RWPE1 (cell line): ENCODE results near the gene KLHDC8A.

Experiments used
- CTCF ChIA-PET: fragments of 350-600 bp; sonication (Branson Sonifier 250); formaldehyde crosslinking; extraction: SDS; loops from one replicate; lab custom pipeline; 2021; lab: Yijun Ruan, JAX
- POLR2A ChIA-PET: fragments of 400-600 bp; formaldehyde crosslinking; extraction: SDS; loops from one replicate; lab custom pipeline; 2020; ENCODE audit warnings: antibody characterized with exemption; ENCODE audit not compliant: low non-redundant PET; lab: Yijun Ruan, JAX
- DNase-seq: peaks from one replicate; pipeline ENCODE4 v3.0.0; 2012; ENCODE audit warnings: low spot score
- H3K27ac ChIP-seq: fragments of 450-650 bp; 2 replicates; pipeline ENCODE4 v1.5.1; 2017
- TF ChIP-seq, protein P1 (sequence below): fragments of 450-650 bp; conservative IDR thresholded peaks from 2 replicates; pipeline ENCODE4 v1.5.1; 2017; ENCODE audit warnings: low read depth, mild to moderate bottlenecking

The KLHDC8A gene

GRCh38 chr1:205346956-205347574, 9.7 kb downstream of the KLHDC8A start:
- TF ChIP-seq, protein P1, sequence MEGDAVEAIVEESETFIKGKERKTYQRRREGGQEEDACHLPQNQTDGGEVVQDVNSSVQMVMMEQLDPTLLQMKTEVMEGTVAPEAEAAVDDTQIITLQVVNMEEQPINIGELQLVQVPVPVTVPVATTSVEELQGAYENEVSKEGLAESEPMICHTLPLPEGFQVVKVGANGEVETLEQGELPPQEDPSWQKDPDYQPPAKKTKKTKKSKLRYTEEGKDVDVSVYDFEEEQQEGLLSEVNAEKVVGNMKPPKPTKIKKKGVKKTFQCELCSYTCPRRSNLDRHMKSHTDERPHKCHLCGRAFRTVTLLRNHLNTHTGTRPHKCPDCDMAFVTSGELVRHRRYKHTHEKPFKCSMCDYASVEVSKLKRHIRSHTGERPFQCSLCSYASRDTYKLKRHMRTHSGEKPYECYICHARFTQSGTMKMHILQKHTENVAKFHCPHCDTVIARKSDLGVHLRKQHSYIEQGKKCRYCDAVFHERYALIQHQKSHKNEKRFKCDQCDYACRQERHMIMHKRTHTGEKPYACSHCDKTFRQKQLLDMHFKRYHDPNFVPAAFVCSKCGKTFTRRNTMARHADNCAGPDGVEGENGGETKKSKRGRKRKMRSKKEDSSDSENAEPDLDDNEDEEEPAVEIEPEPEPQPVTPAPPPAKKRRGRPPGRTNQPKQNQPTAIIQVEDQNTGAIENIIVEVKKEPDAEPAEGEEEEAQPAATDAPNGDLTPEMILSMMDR: no peak
- ChIA-PET POLR2A (interaction anchor here (0.7 kb wide), 1 partner anchor 28 kb away, joined by 3 read pairs; no protein-coding TSS in a partner anchor), CTCF (interaction anchor here (1.7 to 4.6 kb wide), 3 partner anchors 11 to 139 kb away, joined by 6 to 40 read pairs (median 27); no protein-coding TSS in a partner anchor)
- peak; percentile 30 for DNase-seq
- no peak overlapping the region for H3K27ac ChIP-seq

GRCh38 chr1:205345761-205346160, 11.0 kb downstream of the KLHDC8A start:
- H3K27ac ChIP-seq: no peak overlapping the region
- TF ChIP-seq, protein P1: no peak
- POLR2A ChIA-PET: no interaction called here
- DNase-seq: no peak
- CTCF ChIA-PET: interaction anchor here (0.6 to 1.7 kb wide), 2 partner anchors 10 to 659 kb away, joined by 3 to 6 read pairs; no protein-coding TSS in a partner anchor

- CTCF ChIA-PET: interaction anchor here (0.5 to 1.6 kb wide), 6 partner anchors 8 to 779 kb away, joined by 3 to 6 read pairs (median 3); no protein-coding TSS in a partner anchor
- POLR2A ChIA-PET: interaction anchor here (0.6 kb wide), 1 partner anchor 360 kb away, joined by 5 read pairs; no protein-coding TSS in a partner anchor
- no peak overlapping the region for H3K27ac ChIP-seq
- TF ChIP-seq, protein P1: no peak
- no peak for DNase-seq
Observed at GRCh38 chr1:205344066-205344928, 12.4 kb downstream of the KLHDC8A start.

- ChIA-PET POLR2A (no interaction called here), CTCF (interaction anchor here (0.6 to 1.6 kb wide), 4 partner anchors 8 to 778 kb away, joined by 3 to 4 read pairs (median 3); no protein-coding TSS in a partner anchor)
- no peak overlapping the region for H3K27ac ChIP-seq
- TF ChIP-seq, protein P1: no peak
- DNase-seq: no peak
Observed at GRCh38 chr1:205343431-205344065, 13.2 kb downstream of the KLHDC8A start.

DNA sequence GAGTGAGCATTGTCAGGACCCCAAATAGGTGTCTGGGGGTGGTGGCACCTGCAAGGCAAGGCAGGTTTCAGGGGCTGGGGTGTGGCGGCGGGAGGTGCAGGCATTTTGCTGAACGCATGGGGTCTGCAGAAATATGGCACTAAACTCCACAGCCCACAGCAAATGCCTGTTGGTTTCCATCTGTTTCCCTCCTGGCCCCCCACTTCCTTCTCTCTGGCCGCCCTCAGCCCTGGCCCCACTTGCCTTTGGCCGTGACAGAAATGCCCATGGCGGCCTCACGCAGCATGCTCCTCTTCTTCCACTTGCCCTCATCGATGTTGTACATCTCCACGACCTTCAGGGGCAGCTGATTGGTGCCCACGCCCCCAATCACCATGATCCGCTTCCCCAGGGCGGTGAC, 13.7 kb downstream of the KLHDC8A start:
- no peak overlapping the region for H3K27ac ChIP-seq
- TF ChIP-seq, protein P1: no peak
- CTCF ChIA-PET: interaction anchor here (0.6 to 1.1 kb wide), 2 partner anchors 9 to 77 kb away, joined by 3 read pairs; no protein-coding TSS in a partner anchor
- POLR2A ChIA-PET: no interaction called here
- no peak for DNase-seq
